NB4 (cell line): Measurements from ENCODE around the gene THRSP.

Source experiments
- DNase-seq: peaks from one replicate; pipeline ENCODE4 v3.0.0; 2010; ENCODE audit warnings: low read depth
- H3K4me3 ChIP-seq: one replicate; pipeline ENCODE4 v1.5.1; 2011; ENCODE audit warnings: mild to moderate bottlenecking, low read depth, low read length, moderate library complexity
- MYC ChIP-seq: IDR thresholded peaks from 2 replicates; pipeline ENCODE4 v1.6.1; 2011; ENCODE audit warnings: low read depth, low read length
- POLR2A ChIP-seq: IDR thresholded peaks from 2 replicates; pipeline ENCODE4 v1.6.1; 2011; ENCODE audit warnings: mild to moderate bottlenecking; ENCODE audit not compliant: insufficient read length; ENCODE audit errors: extremely low read depth
- TF ChIP-seq, protein P1 (sequence below): IDR thresholded peaks from one replicate; pipeline ENCODE4 v1.5.1; 2012; ENCODE audit warnings: low read depth, low read length
- TF ChIP-seq, protein P2 (sequence below): IDR thresholded peaks from 2 replicates; pipeline ENCODE4 v1.6.1; 2011; ENCODE audit warnings: low read depth, low read length

THRSP gene

DNA sequence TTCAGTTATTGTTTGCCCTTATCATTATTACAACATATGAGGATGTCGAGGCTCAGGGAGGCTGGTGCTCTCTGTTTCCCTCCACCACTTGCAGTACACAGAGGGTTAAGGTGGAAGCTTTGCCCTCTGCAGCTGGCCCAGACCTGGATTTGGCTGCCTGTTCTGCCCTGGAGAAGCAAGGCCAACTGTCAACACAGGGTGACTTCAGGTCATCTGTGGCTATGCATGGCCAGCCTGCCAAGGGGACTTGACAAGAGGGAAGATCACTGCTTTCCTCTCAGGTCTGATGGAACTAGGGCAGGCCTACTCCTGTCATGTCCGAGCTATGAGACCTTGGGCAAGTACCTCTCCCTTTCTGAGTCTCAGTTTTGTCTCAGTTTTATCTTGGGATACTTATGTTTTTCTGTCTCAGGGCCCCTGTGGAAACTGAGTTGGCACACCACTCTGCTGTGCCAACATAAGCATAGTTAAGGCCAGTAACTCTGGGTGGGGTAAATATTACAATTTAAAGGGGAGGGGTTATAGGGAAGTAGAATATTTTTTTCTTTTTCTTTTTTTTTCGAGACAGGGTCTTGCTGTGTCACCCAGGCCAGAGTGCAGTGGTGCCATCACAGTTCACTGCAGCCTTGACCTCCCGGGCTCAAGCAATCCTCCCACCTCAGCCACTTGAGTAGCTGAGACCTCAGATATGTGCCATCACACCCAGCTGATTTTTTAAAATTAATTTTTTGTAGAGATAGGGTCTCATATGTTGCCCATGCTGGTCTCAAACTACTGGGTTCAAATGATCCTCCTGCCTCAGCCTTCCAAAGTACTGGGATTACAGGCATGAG lies 2.4 kb upstream of the THRSP start:
- DNase-seq, result peak; percentile 38
- TF ChIP-seq POLR2A (no peak), MYC (no peak)
- TF ChIP-seq, protein P1, sequence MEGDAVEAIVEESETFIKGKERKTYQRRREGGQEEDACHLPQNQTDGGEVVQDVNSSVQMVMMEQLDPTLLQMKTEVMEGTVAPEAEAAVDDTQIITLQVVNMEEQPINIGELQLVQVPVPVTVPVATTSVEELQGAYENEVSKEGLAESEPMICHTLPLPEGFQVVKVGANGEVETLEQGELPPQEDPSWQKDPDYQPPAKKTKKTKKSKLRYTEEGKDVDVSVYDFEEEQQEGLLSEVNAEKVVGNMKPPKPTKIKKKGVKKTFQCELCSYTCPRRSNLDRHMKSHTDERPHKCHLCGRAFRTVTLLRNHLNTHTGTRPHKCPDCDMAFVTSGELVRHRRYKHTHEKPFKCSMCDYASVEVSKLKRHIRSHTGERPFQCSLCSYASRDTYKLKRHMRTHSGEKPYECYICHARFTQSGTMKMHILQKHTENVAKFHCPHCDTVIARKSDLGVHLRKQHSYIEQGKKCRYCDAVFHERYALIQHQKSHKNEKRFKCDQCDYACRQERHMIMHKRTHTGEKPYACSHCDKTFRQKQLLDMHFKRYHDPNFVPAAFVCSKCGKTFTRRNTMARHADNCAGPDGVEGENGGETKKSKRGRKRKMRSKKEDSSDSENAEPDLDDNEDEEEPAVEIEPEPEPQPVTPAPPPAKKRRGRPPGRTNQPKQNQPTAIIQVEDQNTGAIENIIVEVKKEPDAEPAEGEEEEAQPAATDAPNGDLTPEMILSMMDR, result no peak
- TF ChIP-seq, protein P2, sequence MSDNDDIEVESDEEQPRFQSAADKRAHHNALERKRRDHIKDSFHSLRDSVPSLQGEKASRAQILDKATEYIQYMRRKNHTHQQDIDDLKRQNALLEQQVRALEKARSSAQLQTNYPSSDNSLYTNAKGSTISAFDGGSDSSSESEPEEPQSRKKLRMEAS, result no peak
- no peak overlapping the region for H3K4me3 ChIP-seq

DNA sequence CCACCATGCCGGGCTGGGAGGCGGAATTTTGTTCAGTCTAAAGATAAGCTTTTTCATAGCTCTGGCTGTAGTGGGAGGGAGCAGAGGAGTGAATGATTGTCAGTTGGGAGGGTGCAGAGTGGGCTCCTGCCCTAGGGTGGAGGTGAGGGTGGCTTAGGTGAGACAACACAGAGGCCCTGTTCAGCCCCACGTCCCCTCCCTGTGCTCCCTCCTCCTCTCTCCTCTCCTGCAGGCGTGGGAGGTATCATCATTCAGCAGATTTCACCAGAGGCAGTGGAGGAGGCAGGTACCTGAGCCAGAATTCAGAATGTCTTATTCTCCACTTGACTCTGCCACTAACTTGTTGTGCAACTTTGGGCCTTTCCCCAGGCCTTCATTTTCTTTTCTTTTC lies 1.7 kb upstream of the THRSP start:
- TF ChIP-seq, protein P2, result no peak
- no peak for TF ChIP-seq POLR2A
- TF ChIP-seq MYC, result no peak
- TF ChIP-seq, protein P1, result no peak
- DNase-seq, result no peak
- H3K4me3 ChIP-seq, result no peak overlapping the region

DNA sequence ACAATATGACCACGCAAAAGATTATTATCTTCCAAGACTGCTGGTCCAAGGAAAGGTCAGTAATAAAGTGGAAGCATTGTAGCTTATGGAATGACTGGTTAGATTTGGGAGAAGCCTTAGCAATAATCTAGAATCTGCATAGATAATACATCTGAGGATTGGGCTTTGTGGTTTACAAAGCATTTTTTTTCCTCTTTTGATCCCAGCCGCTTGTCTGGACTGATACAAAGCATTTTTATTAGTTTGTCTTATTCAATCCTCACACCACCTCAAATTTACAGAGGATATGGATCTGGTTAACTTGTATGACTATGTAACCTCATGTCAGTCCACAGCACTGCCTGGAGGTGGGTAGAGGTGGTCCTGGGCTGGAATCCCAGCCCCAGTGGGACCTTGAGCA lies 990 bp upstream of the THRSP start:
- no peak overlapping the region for H3K4me3 ChIP-seq
- DNase-seq, result no peak
- TF ChIP-seq POLR2A, result no peak
- TF ChIP-seq, protein P2, result no peak
- TF ChIP-seq MYC, result no peak
- TF ChIP-seq, protein P1, result no peak

DNA sequence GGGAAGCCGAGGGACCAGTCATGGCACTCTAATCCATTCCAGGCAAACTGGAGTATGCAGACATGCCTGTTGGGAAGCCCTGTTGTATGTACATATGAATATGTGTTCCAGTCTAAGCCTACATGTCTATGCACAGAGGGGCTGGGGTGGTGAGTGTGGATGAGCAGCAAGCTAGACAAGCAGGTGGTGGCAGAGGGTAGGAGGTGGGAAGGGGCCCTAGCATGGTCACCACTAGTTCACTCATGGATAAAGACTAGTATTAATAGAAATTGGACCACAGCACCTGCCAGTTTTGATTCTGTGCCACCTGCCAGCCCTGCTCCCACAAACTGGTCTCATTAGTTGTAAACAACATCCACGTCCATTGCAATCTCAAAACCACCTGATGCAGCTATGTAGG lies 1.5 kb downstream of the THRSP start:
- TF ChIP-seq MYC (no peak), POLR2A (no peak)
- TF ChIP-seq, protein P2, result no peak
- TF ChIP-seq, protein P1, result no peak
- no peak overlapping the region for H3K4me3 ChIP-seq
- no peak for DNase-seq

DNA sequence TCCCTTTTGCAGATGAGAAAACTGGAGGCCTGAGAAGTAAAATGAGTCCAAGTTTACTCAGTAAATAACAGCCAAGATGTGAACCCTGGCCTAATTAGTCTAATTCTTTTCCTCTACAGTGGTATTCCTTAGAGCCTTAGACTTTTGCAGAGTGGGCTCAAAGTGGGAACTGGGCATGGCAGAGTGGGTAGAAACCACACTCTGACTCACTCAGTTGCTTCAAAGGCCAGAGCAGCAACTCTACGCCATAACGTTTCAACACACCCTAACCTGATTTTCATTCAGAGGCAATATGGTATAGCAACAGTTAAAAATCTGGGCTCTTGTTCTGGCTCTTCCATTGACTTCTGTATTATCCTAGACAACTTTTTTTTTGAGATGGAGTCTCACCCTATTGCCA lies 2.8 kb downstream of the THRSP start:
- TF ChIP-seq MYC (no peak), POLR2A (no peak)
- TF ChIP-seq, protein P1, result no peak
- TF ChIP-seq, protein P2, result no peak
- peak; percentile 72 for DNase-seq
- H3K4me3 ChIP-seq, result no peak overlapping the region
